GM12878 (cell line): ENCODE measurements around the gene COQ5. TPM values are rescaled to one million over a fixed set of nuclear protein-coding genes. Genes with fewer than 3 reads are reported as not detected.

Experiments
- ATAC-seq: fragments of 200-7000 bp; cut with Tn5 transposase; 3 replicates; pipeline ENCODE4 v1.9.1; 2020; ENCODE audit warnings: mild to moderate bottlenecking, moderate library complexity
- BruUV-seq: library from RNA; stranded (reverse); fragments of 400-500 nt; replicated peaks from 2 replicates; lab custom pipeline; 2021; lab: Mats Ljungman, UMichigan
- CTCF ChIA-PET: fragments of 300-600 bp; sonication (Branson Sonifier 250); formaldehyde crosslinking; extraction: SDS; loops from one replicate; lab custom pipeline; 2021; ENCODE audit warnings: inconsistent platforms; lab: Yijun Ruan, JAX
- POLR2A ChIA-PET: fragments of 350-600 bp; formaldehyde crosslinking; extraction: SDS; loops from one replicate; lab custom pipeline; 2021; ENCODE audit warnings: inconsistent platforms; lab: Charles Lee
- RAD21 ChIA-PET: fragments of 300-600 bp; sonication (Branson Sonifier 250); formaldehyde crosslinking; loops from one replicate; lab custom pipeline; 2023; ENCODE audit warnings: antibody characterized with exemption; ENCODE audit not compliant: unreplicated experiment; lab: Charles Lee
- SMC1A ChIA-PET: fragments of 300-600 bp; sonication (Branson Sonifier 250); formaldehyde crosslinking; loops from one replicate; lab custom pipeline; 2023; ENCODE audit not compliant: unreplicated experiment, uncharacterized antibody; lab: Charles Lee
- DNase-seq: peaks from one replicate; pipeline ENCODE4 v3.0.0-alpha.2; 2011; ENCODE audit warnings: low read depth, low spot score
- FAIRE-seq: peaks from 3 replicates; lab custom pipeline; 2011; peaks lifted over from hg19 to GRCh38; lab: Jason Lieb, UNC
- H2AFZ ChIP-seq: 2 replicates; pipeline ENCODE4 v1.6.0; 2011; ENCODE audit warnings: low read depth, low read length, control low read depth; ENCODE audit not compliant: control insufficient read depth
- H3K27ac ChIP-seq: 2 replicates; pipeline ENCODE4 v1.5.1; 2011; ENCODE audit warnings: control low read depth; ENCODE audit not compliant: control insufficient read depth, insufficient read depth
- H3K27me3 ChIP-seq, 2 experiments: replicated peaks in 1 of 2; 2 replicates each; pipeline versions ENCODE4 v1.6.0 to v1.6.1; 2011; ENCODE audit warnings: low read length in 1 of 2; ENCODE audit not compliant: control insufficient read depth in 2 of 2, insufficient read depth in 2 of 2
- H3K36me3 ChIP-seq, 2 experiments: 2 replicates each; pipeline ENCODE4 v1.5.1; 2011; ENCODE audit warnings: low read length in 1 of 2; ENCODE audit not compliant: control insufficient read depth in 2 of 2, insufficient read depth in 2 of 2
- H3K4me1 ChIP-seq: 2 replicates; pipeline ENCODE4 v1.6.1; 2011; ENCODE audit warnings: mild to moderate bottlenecking, low read length, moderate library complexity, mixed read lengths; ENCODE audit not compliant: control insufficient read depth, insufficient read depth
- H3K4me2 ChIP-seq: 2 replicates; pipeline ENCODE4 v1.6.0; 2011; ENCODE audit warnings: control low read depth; ENCODE audit not compliant: control insufficient read depth, insufficient read depth
- H3K4me3 ChIP-seq: fragments of 200-600 bp; sonication (generic); 2 replicates; pipeline ENCODE4 v1.5.1; 2016
- H3K79me2 ChIP-seq: 2 replicates; pipeline ENCODE4 v1.6.0; 2011; ENCODE audit warnings: low read length; ENCODE audit not compliant: control insufficient read depth, insufficient read depth
- H3K9ac ChIP-seq: 2 replicates; pipeline ENCODE4 v1.8.0; 2011; ENCODE audit warnings: low read length, control low read depth, mixed read lengths; ENCODE audit not compliant: control insufficient read depth, insufficient read depth
- H3K9me3 ChIP-seq: replicated peaks from 3 replicates; pipeline ENCODE4 v1.5.1; 2011; ENCODE audit warnings: mild to moderate bottlenecking, low read length; ENCODE audit not compliant: control insufficient read depth, insufficient read depth
- H4K20me1 ChIP-seq: 2 replicates; pipeline ENCODE4 v1.6.0; 2011; ENCODE audit not compliant: control insufficient read depth, insufficient read depth
- ASH2L ChIP-seq: fragments of 300-600, 200-600 bp; sonication (generic); IDR thresholded peaks from 2 replicates; pipeline ENCODE4 v1.6.1; 2017; ENCODE audit warnings: low read depth, mild to moderate bottlenecking, borderline replicate concordance
- CHD4 ChIP-seq: fragments of 200-600 bp; sonication (generic); IDR thresholded peaks from 2 replicates; pipeline ENCODE4 v1.6.1; 2016; ENCODE audit warnings: mild to moderate bottlenecking
- CTCF ChIP-seq, 3 experiments: IDR thresholded peaks in 2 of 3; conservative IDR thresholded peaks in 1 of 3; 2 replicates each; pipeline ENCODE4 v1.5.1; 2011; ENCODE audit warnings: low read depth in 3 of 3, low read length in 3 of 3, mild to moderate bottlenecking in 3 of 3, control low read depth in 2 of 3, moderate library complexity in 2 of 3, inconsistent platforms in 1 of 3, mixed read lengths in 1 of 3; ENCODE audit not compliant: control insufficient read depth in 2 of 3, insufficient read depth in 1 of 3; ENCODE audit errors: extremely low read depth in 1 of 3
- FOXM1 ChIP-seq: IDR thresholded peaks from 2 replicates; pipeline ENCODE4 v1.6.1; 2012; ENCODE audit warnings: low read depth, mild to moderate bottlenecking, inconsistent platforms, low read length, moderate library complexity
- JUNB ChIP-seq: IDR thresholded peaks from 2 replicates; pipeline ENCODE4 v1.6.1; 2016; ENCODE audit warnings: antibody characterized with exemption, mild to moderate bottlenecking
- KLF5 ChIP-seq: fragments of 450-650 bp; IDR thresholded peaks from 2 replicates; pipeline ENCODE4 v1.6.1; 2014; ENCODE audit warnings: mild to moderate bottlenecking; ENCODE audit not compliant: partially characterized antibody
- NR2C2 ChIP-seq: IDR thresholded peaks from 2 replicates; pipeline ENCODE4 v1.6.1; 2011; ENCODE audit warnings: borderline replicate concordance, low read depth; ENCODE audit not compliant: control insufficient read depth, insufficient read length
- POLR2A ChIP-seq: IDR thresholded peaks from 2 replicates; pipeline ENCODE4 v1.6.1; 2011; ENCODE audit warnings: low read depth, mild to moderate bottlenecking, low read length
- RBBP5 ChIP-seq: fragments of 200-600 bp; sonication (generic); conservative IDR thresholded peaks from 2 replicates; pipeline ENCODE4 v1.6.1; 2016
- RCOR1 ChIP-seq: conservative IDR thresholded peaks from 2 replicates; pipeline ENCODE4 v1.6.1; 2012; ENCODE audit warnings: low read depth, low read length, improper control_type of control experiment
- ZZZ3 ChIP-seq: IDR thresholded peaks from 2 replicates; pipeline ENCODE4 v1.6.1; 2011; ENCODE audit warnings: low read depth; ENCODE audit not compliant: control insufficient read depth, insufficient read length
- WGBS: methylation state at CpG from one replicate; pipeline ENCODE4 v1.1.6; 2016; ENCODE audit warnings: low lambda C conversion rate; ENCODE audit not compliant: insufficient replicate concordance, insufficient coverage; ENCODE audit errors: missing lambda C conversion rate; 5-methylcytosine and 5-hydroxymethylcytosine counted together
- in situ Hi-C: fragments of 300-500 bp; cut with MboI; formaldehyde crosslinking; loops from 9 replicates; pipeline ENCODE4 v1.14.3; 2018; ENCODE audit warnings: mixed read lengths
- intact Hi-C: fragments of 100-400 bp; cut with micrococcal nuclease; formaldehyde crosslinking; loops from one replicate; pipeline ENCODE4 v1.14.2; 2022; ENCODE audit not compliant: unreplicated experiment
- polyA plus RNA-seq, 11 experiments: library from polyadenylated mRNA; depleted of rRNA in 4 of 11; unstranded in 6 of 11; stranded (reverse) in 5 of 11; fragments of >200 nt; fragmentation: Nextera tagmentation in 4 of 11; fragmentation: Illumina TruSeq in 1 of 11; extraction: Ambion mirVana in 4 of 11; extraction: Trizol in 1 of 11; gene quantifications; 1 replicate in 1 of 11; 2 replicates in 10 of 11; pipeline versions ENCODE4 v1.2.1 to v1.2.3, GENCODE V29; 2011 to 2016; ENCODE audit warnings: inconsistent platforms in 2 of 11, missing spikeins in 2 of 11, low read depth in 1 of 11
- total RNA-seq, 4 experiments: library from RNA; depleted of rRNA in 3 of 4; stranded (reverse); fragments of >200 nt in 3 of 4; fragmentation: Illumina TruSeq in 1 of 4; extraction: Trizol in 1 of 4; gene quantifications; 2 replicates each; pipeline versions ENCODE4 v1.2.1 to v1.2.3, GENCODE V29; 2013 to 2021
- TF ChIP-seq, protein P1 (sequence below): fragments of 450-650 bp; formaldehyde crosslinking; IDR thresholded peaks from 2 replicates; pipeline ENCODE4 v1.4.0; 2022; ENCODE audit warnings: mild to moderate bottlenecking, moderate library complexity
- TF ChIP-seq, protein P2 (sequence below): IDR thresholded peaks from 2 replicates; pipeline ENCODE4 v1.6.1; 2012; ENCODE audit warnings: low read depth, low read length, improper control_type of control experiment

Gene COQ5
- total and polyA plus RNA-seq, 10 of the 15 experiments (the other 5 are each of a cell fraction or from before 2014, with no cell fraction given): 24.8 to 69.3 (median 37.8) TPM

- TF ChIP-seq, protein P1, sequence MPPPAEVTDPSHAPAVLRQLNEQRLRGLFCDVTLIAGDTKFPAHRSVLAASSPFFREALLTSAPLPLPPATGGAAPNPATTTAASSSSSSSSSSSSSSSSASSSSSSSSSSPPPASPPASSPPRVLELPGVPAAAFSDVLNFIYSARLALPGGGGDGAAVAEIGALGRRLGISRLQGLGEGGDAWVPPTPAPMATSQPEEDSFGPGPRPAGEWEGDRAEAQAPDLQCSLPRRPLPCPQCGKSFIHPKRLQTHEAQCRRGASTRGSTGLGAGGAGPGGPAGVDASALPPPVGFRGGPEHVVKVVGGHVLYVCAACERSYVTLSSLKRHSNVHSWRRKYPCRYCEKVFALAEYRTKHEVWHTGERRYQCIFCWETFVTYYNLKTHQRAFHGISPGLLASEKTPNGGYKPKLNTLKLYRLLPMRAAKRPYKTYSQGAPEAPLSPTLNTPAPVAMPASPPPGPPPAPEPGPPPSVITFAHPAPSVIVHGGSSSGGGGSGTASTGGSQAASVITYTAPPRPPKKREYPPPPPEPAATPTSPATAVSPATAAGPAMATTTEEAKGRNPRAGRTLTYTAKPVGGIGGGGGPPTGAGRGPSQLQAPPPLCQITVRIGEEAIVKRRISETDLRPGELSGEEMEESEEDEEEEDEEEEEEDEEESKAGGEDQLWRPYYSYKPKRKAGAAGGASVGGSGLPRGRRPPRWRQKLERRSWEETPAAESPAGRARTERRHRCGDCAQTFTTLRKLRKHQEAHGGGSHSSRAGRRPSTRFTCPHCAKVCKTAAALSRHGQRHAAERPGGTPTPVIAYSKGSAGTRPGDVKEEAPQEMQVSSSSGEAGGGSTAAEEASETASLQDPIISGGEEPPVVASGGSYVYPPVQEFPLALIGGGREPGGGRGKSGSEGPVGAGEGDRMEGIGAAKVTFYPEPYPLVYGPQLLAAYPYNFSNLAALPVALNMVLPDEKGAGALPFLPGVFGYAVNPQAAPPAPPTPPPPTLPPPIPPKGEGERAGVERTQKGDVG: no peak
- TF ChIP-seq KLF5 (no peak), JUNB (no peak), RBBP5 (no peak)
Observed at GRCh38 chr12:120573560-120573959, 44.6 kb upstream of the COQ5 start (continued).

DNA sequence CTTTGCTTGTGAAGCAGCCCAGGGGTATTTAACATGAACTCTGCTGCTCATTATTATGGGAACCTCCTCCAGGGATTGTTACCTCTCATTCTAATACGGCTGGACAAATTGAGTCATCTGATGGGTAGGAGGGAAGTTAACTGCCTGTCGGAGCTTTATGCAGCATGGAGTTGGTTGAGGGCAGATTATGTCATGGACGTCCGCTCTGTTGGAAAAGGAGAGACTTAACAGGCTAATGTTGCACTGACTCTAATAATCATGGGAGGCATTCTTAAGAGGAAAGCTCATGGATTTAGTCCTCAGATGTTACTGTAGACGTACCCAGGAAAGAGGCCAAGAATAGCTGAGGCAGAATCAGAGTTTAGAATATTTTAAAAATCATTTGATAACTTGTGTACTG is 42.3 kb upstream of the COQ5 start:
- no peak overlapping the region for H3K9ac ChIP-seq
- intact Hi-C loops (no loop called here), in situ Hi-C loops (no loop called here)
- H3K4me1 ChIP-seq: no peaks in the 10 kb centered on the region
- FAIRE-seq: no peak
- no peaks in the 10 kb centered on the region for H3K79me2 ChIP-seq
- H3K4me3 ChIP-seq: no peak overlapping the region
- H3K27me3 ChIP-seq: no peaks in the 10 kb centered on the region
- 80% methylated on average over 5 of the region's 5 CpGs for WGBS
- no peak overlapping the region for H3K4me2 ChIP-seq
- ChIA-PET SMC1A (interaction anchor here (0.6 to 1.8 kb wide), 2 partner anchors 10 to 118 kb away, joined by 4 to 5 read pairs; partner anchors contain the start of gene POP5), CTCF (interaction anchor here (1.0 to 2.4 kb wide), 3 partner anchors 10 to 78 kb away, joined by 4 to 11 read pairs (median 6); partner anchors contain the start of gene POP5), POLR2A (interaction anchor here (0.5 kb wide), 1 partner anchor 32 kb away, joined by 5 read pairs; no protein-coding TSS in a partner anchor), RAD21 (no interaction called here)
- no peak for ATAC-seq
- no peak overlapping the region for H2AFZ ChIP-seq
- no peak overlapping the region for H3K27ac ChIP-seq
- no peaks in the 10 kb centered on the region for H4K20me1 ChIP-seq
- no TSS peak for BruUV-seq
- peaks cover 17 to 50% of the 10 kb centered on the region in 2 experiments for H3K36me3 ChIP-seq
- H3K9me3 ChIP-seq: no peaks in the 10 kb centered on the region
- no peak for DNase-seq
- TF ChIP-seq RCOR1 (no peak), CTCF (IDR thresholded peaks at IDR 0.05 in 2 of 3, conservative IDR thresholded peaks at IDR 0.05 in 1 of 3; ENCODE audit: control insufficient read depth in 2 of 3, extremely low read depth in 1 of 3, insufficient read depth in 1 of 3, low read depth in 3 of 3, low read length in 3 of 3) (no peak), FOXM1 (no peak), NR2C2 (no peak), ASH2L (no peak), CHD4 (no peak), POLR2A (no peak), ZZZ3 (no peak)
- TF ChIP-seq, protein P2, sequence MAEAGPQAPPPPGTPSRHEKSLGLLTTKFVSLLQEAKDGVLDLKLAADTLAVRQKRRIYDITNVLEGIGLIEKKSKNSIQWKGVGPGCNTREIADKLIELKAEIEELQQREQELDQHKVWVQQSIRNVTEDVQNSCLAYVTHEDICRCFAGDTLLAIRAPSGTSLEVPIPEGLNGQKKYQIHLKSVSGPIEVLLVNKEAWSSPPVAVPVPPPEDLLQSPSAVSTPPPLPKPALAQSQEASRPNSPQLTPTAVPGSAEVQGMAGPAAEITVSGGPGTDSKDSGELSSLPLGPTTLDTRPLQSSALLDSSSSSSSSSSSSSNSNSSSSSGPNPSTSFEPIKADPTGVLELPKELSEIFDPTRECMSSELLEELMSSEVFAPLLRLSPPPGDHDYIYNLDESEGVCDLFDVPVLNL: no peak
